ENCODE data around the gene A2M.

DNA sequence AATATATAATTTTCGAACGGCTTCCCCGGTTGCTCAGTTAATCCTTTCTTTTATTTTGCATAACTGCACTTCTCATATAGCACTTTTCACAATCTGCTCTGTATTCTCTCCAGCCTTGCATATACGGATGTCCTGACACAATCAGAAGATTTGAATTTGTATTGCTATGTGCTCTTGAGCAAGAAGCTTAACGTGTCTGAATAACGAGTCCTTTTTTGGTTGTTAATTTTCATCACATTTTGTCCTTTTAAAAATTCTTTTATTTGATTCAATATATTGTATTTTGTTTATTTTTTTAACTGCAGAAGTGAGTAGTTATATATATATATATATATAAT lies 17.6 kb downstream of the A2M start:
- TF ChIP-seq POLR2A (IDR thresholded peaks at IDR 0.05) (no peak), EP300 (IDR thresholded peaks at IDR 0.05) (no peak)

Measured in suprapubic skin (tissue), 2 donors.